GM19025 (cell line): Measurements from ENCODE around the gene SPCS1.

ENCODE experiments used
- ATAC-seq: cut with Tn5 transposase; IDR thresholded peaks from one replicate; pipeline ENCODE4 v1.9.1; 2021; ENCODE audit warnings: mild to moderate bottlenecking, low read depth, moderate library complexity; ENCODE audit not compliant: unreplicated experiment

The SPCS1 gene

GRCh38 chr3:52694528-52695189, 11.2 kb upstream of the SPCS1 start:
- no peak for ATAC-seq

DNA sequence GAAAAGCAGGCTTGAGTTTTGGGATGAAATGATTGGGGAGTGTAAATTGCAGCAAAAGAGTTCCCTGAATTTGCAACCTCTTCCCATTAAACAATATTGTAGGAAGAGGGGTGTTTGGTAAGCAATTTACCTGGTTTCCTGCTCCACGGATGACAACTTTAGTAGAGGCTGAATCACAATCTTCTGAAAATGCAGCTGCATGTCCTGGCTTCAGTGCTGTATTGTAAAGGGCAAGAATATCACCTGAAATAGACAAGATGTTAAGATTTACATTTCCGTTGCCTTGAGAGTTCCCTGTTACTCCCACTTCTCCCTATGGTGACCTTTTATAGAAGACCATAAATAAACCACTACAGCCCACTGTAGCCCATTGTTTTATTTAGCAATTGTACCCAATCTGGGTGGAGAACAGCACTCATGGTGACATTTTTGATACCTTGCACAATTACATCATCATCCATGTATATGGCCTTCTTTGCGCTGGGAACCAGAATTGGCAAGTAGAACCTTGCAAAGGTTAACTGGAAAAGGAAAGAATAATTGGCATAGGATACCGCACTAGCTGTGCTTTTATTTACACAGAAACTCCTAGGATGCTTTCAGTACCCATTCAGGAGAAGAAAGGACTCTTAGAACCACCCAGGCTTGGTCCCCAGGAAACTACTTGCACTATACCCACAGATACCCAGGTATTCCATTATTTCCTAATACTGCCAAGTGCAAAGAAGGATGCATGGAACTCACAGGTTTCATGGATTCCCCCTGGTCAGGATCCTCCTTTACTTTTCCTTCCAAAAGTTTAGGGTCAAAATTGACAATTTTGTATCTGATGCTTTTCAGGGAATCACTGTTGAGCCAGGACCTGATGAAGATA, 9.9 kb upstream of the SPCS1 start:
- ATAC-seq = no peak

- no peak for ATAC-seq
These were observed 8.9 kb upstream of the SPCS1 start for GRCh38 chr3:52696830-52697631.

GRCh38 chr3:52697632-52697965, 8.3 kb upstream of the SPCS1 start:
- no peak for ATAC-seq

- ATAC-seq = no peak
These were observed 2.6 kb upstream of the SPCS1 start for GRCh38 chr3:52703341-52703740.

- ATAC-seq = no peak
These were observed 1.1 kb upstream of the SPCS1 start for GRCh38 chr3:52704611-52705437.

DNA sequence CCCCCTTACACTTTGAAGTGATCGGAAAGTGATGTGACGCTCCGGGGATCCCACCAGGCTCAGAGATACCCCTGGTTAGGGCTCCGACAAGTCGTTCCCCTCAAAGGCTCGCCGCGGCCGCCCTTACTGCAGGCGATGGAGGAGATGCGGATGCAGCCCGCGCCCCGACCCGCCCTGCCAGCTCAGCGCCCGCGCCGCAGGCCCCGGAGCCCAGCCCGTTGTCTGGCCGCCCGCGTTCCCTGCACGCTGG, 543 bp upstream of the SPCS1 start:
- no peak for ATAC-seq

- ATAC-seq = no peak
These were observed 1.7 kb downstream of the SPCS1 start for GRCh38 chr3:52707585-52707984.

GRCh38 chr3:52710512-52710911, 4.6 kb downstream of the SPCS1 start:
- no peak for ATAC-seq

GRCh38 chr3:52712291-52713212, 6.6 kb downstream of the SPCS1 start:
- ATAC-seq = no peak

DNA sequence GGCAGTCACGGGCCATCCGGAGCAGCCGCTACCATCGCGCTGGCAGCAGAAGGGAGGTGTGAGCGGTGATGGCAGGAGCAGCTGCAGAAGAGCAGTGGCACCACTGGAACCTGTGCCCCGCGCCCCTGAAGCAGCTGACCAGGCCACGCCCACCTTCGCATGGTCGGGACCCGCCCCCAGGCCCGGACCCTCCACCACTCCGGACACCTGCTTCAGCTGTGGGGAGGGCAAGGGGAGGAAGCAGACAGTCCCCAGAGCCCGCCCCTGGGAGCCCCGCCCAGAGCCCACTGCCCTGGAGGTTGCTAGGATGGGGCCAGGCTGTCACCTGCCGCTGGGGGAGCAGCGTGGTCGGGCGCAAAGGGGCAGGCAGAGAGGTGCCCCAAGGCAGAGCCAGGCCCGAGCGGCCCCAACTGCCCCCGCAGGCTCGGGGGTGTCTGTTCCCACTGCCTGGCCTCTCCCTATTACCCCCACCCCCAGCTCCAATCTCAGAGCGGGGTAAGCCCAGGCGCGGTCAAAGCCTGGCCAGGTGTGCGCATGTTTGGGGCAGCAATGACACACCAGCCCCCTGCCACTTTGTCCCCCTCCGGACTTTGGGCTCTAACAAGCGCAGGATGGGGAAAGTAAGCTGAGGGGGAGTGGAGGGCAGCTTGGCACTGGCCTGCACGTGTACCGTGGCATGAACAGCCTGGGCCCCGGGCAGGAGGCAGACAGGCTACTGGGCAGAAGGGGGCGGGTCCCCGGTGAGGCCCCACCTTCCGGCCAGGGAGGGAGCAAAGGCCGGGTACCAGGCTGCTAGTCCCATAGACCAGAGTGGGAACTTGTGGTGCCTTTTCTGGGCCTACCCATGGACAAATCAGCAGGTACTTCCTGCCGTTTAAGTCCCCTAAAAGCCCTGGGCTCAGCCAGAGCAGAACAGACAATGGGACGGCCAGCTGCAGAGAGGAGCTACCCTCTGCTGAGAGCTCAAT, 8.7 kb downstream of the SPCS1 start:
- no peak for ATAC-seq

DNA sequence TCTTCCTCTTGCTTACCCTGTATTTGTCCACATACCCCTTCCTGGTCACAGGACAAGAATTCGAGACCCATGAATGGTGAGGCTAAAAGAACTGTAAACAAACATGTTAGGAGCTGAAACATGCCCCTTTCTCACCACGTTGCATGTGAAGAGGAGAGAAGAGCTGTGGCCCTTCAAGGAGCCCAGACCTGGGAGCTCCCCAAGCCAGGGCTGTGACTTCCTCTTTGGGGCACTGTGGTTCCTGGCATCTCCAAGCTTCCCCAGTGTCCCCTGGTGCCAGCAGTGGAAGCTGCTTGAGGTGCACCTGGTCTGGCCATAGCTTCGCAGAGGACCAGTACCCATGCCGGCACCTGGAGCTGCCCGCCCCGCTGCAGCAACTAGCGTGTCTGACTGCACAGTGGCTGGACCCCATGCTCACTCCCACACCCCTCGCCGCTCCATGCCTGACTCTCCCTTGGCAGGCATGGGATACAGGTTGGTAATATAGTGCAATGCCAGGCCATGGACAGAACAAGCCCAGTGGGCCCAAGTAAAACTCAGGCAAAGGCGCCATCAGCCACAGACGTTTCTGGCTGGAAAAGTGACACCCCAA, 9.9 kb downstream of the SPCS1 start:
- no peak for ATAC-seq

DNA sequence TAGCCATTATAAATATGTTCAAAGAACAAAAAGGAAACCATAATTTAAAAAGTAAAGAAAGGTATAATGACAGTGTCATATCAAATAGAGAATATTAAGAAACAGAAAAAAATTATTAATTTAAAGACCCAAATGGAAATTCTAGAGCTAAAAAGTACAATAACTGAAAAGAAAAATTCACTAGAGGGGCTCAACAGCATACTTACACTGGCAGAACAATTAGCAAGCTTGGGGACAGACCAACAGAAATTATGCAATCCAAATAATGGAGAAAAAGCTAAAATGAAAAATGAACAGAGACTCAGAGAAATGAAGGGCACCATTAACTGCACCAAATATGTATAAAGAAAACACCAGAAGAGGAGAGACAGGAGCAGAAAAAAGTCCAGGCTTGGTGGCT, 13.7 kb downstream of the SPCS1 start:
- no peak for ATAC-seq

- no peak for ATAC-seq
These were observed 15.3 kb downstream of the SPCS1 start for GRCh38 chr3:52721002-52721729.

DNA sequence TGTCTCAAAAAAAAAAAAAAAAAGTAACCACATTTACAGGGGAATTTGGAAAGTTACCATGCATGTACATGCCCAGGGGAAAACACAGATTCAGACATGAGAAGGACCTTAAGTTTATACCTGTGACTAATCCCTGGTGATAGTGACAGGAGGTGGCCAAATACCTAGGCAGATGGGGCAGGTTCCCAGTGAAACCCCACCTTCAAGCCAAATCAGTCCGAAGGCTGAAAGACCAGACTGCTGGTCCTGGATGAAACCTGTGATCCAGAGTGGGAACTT, 15.8 kb downstream of the SPCS1 start:
- no peak for ATAC-seq

- ATAC-seq = no peak
These were observed 16.6 kb downstream of the SPCS1 start for GRCh38 chr3:52722491-52722890.

DNA sequence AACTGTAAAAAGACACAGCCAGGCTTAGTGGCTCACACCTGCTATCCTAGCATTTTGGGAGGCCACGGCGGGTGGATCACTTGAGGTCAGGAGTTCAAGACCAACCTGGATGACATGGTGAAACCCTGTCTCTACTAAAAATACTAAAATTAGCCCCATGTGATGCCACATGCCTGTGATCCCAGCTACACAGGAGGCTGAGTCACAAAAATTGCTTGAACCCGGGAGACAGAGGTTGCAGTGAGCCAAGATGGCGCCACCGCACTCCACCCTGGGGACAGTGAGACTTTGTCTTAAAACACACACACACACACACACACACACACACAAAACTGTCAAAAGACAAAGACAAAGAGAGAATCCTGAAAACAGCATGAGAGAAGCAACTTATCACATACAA, 18.0 kb downstream of the SPCS1 start:
- ATAC-seq = no peak

DNA sequence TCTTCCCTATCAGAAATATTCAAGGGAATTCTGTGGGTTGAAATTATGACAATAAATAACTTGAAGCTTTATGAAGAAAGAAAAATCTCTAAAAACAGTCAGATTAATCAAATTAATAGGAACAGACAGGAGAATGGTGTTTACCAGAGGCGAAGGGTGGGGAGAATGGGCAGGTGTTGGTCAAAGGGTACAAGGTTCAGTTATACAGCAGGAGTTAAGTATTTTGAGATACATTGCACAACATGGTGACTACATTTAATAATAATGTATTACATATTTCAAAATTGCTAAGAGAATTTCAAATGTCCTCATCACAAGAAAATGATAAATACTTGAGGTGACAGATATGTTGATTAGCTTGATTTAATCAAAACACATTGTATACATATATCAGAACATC, 18.6 kb downstream of the SPCS1 start:
- no peak for ATAC-seq
